GM12892 (cell line): ENCODE results near the gene DDX51.

Experiments used
- POLR2A ChIP-seq: IDR thresholded peaks from 2 replicates; pipeline ENCODE4 v1.6.1; 2011; ENCODE audit warnings: low read depth, low read length, control low read depth
- POLR2AphosphoS5 ChIP-seq: IDR thresholded peaks from 2 replicates; pipeline ENCODE4 v1.6.1; 2011; ENCODE audit warnings: low read depth, low read length, control low read depth
- TAF1 ChIP-seq: IDR thresholded peaks from 2 replicates; pipeline ENCODE4 v1.6.1; 2011; ENCODE audit warnings: low read depth, mild to moderate bottlenecking, control low read depth, low read length, borderline replicate concordance

- TF ChIP-seq POLR2A = no peak
- no peak for TF ChIP-seq POLR2AphosphoS5
- no peak for TF ChIP-seq TAF1
Observed at GRCh38 chr12:132180648-132181546, 36.8 kb upstream of the DDX51 start.
